HepG2 (cell line): Measurements from ENCODE around the gene HNRNPF. TPM values are rescaled to one million over a fixed set of nuclear protein-coding genes. Genes with fewer than 3 reads are reported as not detected.

ENCODE experiments used
- BRCA1 ChIP-seq: sonication (generic); formaldehyde crosslinking; IDR thresholded peaks from 2 replicates; pipeline ENCODE4 v1.4.0; 2020; ENCODE audit warnings: missing genetic modification reagents
- ELF3 ChIP-seq: IDR thresholded peaks from 2 replicates; pipeline ENCODE4 v1.6.1; 2016; ENCODE audit warnings: missing genetic modification reagents, missing compliant biosample characterization
- FOXA3 ChIP-seq: IDR thresholded peaks from 2 replicates; pipeline ENCODE4 v1.6.1; 2016; ENCODE audit warnings: missing genetic modification reagents, missing compliant biosample characterization
- IKZF4 ChIP-seq: sonication (generic); formaldehyde crosslinking; IDR thresholded peaks from 2 replicates; pipeline ENCODE4 v1.5.1; 2020; ENCODE audit warnings: borderline replicate concordance, mild to moderate bottlenecking, low read depth, missing genetic modification reagents; ENCODE audit errors: not compliant biosample characterization
- NFKB2 ChIP-seq: sonication (generic); formaldehyde crosslinking; IDR thresholded peaks from 2 replicates; pipeline ENCODE4 v1.4.0; 2020; ENCODE audit warnings: missing genetic modification reagents, borderline replicate concordance
- NR2F6 ChIP-seq, 2 experiments: IDR thresholded peaks; 2 replicates each; pipeline ENCODE4 v1.6.1; 2016; ENCODE audit warnings: antibody characterized with exemption in 1 of 2, mild to moderate bottlenecking in 1 of 2
- POLR2AphosphoS2 ChIP-seq: IDR thresholded peaks from 2 replicates; pipeline ENCODE4 v1.6.1; 2011; ENCODE audit warnings: low read depth, low read length, improper control_type of control experiment
- SIN3B ChIP-seq: fragments of 150-350 bp; IDR thresholded peaks from 2 replicates; pipeline ENCODE4 v1.6.1; 2014; ENCODE audit warnings: low read length
- SKI ChIP-seq: fragments of 450-650 bp; IDR thresholded peaks from one replicate; pipeline ENCODE4 v1.6.1; 2018; ENCODE audit warnings: mild to moderate bottlenecking; ENCODE audit not compliant: partially characterized antibody
- STAG1 ChIP-seq: sonication (generic); formaldehyde crosslinking; IDR thresholded peaks from 2 replicates; pipeline ENCODE4 v1.4.0; 2020; ENCODE audit warnings: missing genetic modification reagents
- TBL1XR1 ChIP-seq: fragments of 150-350 bp; IDR thresholded peaks from 2 replicates; pipeline ENCODE4 v1.6.1; 2014; ENCODE audit warnings: borderline replicate concordance, low read length; ENCODE audit not compliant: partially characterized antibody
- TFE3 ChIP-seq: IDR thresholded peaks from 2 replicates; pipeline ENCODE4 v1.6.1; 2016
- THRA ChIP-seq: sonication (generic); formaldehyde crosslinking; IDR thresholded peaks from 2 replicates; pipeline ENCODE4 v1.4.0; 2020; ENCODE audit warnings: missing genetic modification reagents, borderline replicate concordance
- TSC22D2 ChIP-seq: sonication (generic); formaldehyde crosslinking; IDR thresholded peaks from 2 replicates; pipeline ENCODE4 v1.5.1; 2020; ENCODE audit warnings: missing genetic modification reagents, mild to moderate bottlenecking, borderline replicate concordance
- ZFY ChIP-seq: sonication (generic); formaldehyde crosslinking; IDR thresholded peaks from 2 replicates; pipeline ENCODE4 v1.4.0; 2020; ENCODE audit warnings: missing genetic modification reagents
- ZNF354B ChIP-seq: sonication (generic); formaldehyde crosslinking; IDR thresholded peaks from 2 replicates; pipeline ENCODE4 v1.8.0; 2022; ENCODE audit warnings: mild to moderate bottlenecking, missing genetic modification reagents
- ZNF589 ChIP-seq: sonication (generic); formaldehyde crosslinking; conservative IDR thresholded peaks from 2 replicates; pipeline ENCODE4 v1.8.0; 2022; ENCODE audit warnings: mild to moderate bottlenecking, moderate library complexity, missing genetic modification reagents
- ZNF619 ChIP-seq: sonication (generic); formaldehyde crosslinking; IDR thresholded peaks from 2 replicates; pipeline ENCODE4 v1.4.0; 2020; ENCODE audit warnings: mild to moderate bottlenecking, missing genetic modification reagents
- ZNF768 ChIP-seq: sonication (generic); formaldehyde crosslinking; IDR thresholded peaks from 2 replicates; pipeline ENCODE4 v1.4.0; 2020; ENCODE audit warnings: missing genetic modification reagents
- ZNF816 ChIP-seq: sonication (generic); formaldehyde crosslinking; IDR thresholded peaks from 2 replicates; pipeline ENCODE4 v1.8.0; 2022; ENCODE audit warnings: missing genetic modification reagents, mild to moderate bottlenecking, borderline replicate concordance
- ZNF850 ChIP-seq: sonication (generic); formaldehyde crosslinking; conservative IDR thresholded peaks from 2 replicates; pipeline ENCODE4 v1.9.0; 2021; ENCODE audit warnings: mild to moderate bottlenecking, missing genetic modification reagents
- polyA plus RNA-seq, 8 experiments: library from polyadenylated mRNA; depleted of rRNA in 3 of 8; stranded (reverse) in 7 of 8; unstranded in 1 of 8; fragments of >200 nt; fragmentation: Illumina TruSeq in 4 of 8; extraction: Trizol in 4 of 8; gene quantifications; 2 replicates each; pipeline versions ENCODE4 v1.2.1 to v1.2.3, GENCODE V29; 2011 to 2016; ENCODE audit warnings: low read depth in 4 of 8, missing spikeins in 1 of 8, mixed read lengths in 1 of 8; ENCODE audit not compliant: insufficient read depth in 1 of 8
- total RNA-seq, 5 experiments: library from RNA; depleted of rRNA; stranded (reverse); fragments of >200 nt; fragmentation: Illumina TruSeq; extraction: Trizol; gene quantifications; 2 replicates each; pipeline ENCODE4 v1.2.3, GENCODE V29; 2016; ENCODE audit warnings: low read depth in 1 of 5
- TF ChIP-seq, protein P1 (sequence below): sonication (generic); formaldehyde crosslinking; IDR thresholded peaks from 2 replicates; pipeline ENCODE4 v1.5.0; 2020; ENCODE audit warnings: missing genetic modification reagents, mild to moderate bottlenecking, borderline replicate concordance
- TF ChIP-seq, protein P2 (sequence below): sonication (generic); formaldehyde crosslinking; IDR thresholded peaks from 2 replicates; pipeline ENCODE4 v1.5.0; 2020; ENCODE audit warnings: missing genetic modification reagents
- TF ChIP-seq, protein P3 (sequence below): sonication (generic); formaldehyde crosslinking; IDR thresholded peaks from 2 replicates; pipeline ENCODE4 v1.9.0; 2022; ENCODE audit warnings: missing genetic modification reagents, mild to moderate bottlenecking, borderline replicate concordance

The HNRNPF gene
- total and polyA plus RNA-seq, 2 of the 13 experiments (the other 11 are each of a cell fraction or from before 2014, with no cell fraction given): 166 to 308 TPM

- TF ChIP-seq NR2F6 (IDR thresholded peaks at IDR 0.05) (peak; percentile 71; the same call in 1 of the 2 replicates), NR2F6 (CRISPR knock-in tag; IDR thresholded peaks at IDR 0.05) (peak; percentile 95), SIN3B (no peak), IKZF4 (CRISPR knock-in tag) (peak; percentile 83), FOXA3 (peak; percentile 91), ZNF768 (CRISPR knock-in tag) (peak; percentile 74), TSC22D2 (peak; percentile 98), ZNF619 (0 out of 2 replicates have a peak, but pooled peaks have one; percentile 77), STAG1 (CRISPR knock-in tag) (peak; percentile 32), ZNF589 (CRISPR knock-in tag) (peak; percentile 98), TFE3 (peak; percentile 98), NFKB2 (CRISPR knock-in tag) (peak; percentile 100), ZNF816 (peak; percentile 61; the same call in 1 of the 2 replicates), BRCA1 (CRISPR knock-in tag) (peak; percentile 96), ZNF354B (peak; percentile 89; the same call in 1 of the 2 replicates), ELF3 (peak; percentile 94), POLR2AphosphoS2 (no peak), ZNF850 (no peak), THRA (peak; percentile 97), ZFY (peak; percentile 90), SKI (peak; percentile 56), TBL1XR1 (no peak)
- TF ChIP-seq, protein P1, sequence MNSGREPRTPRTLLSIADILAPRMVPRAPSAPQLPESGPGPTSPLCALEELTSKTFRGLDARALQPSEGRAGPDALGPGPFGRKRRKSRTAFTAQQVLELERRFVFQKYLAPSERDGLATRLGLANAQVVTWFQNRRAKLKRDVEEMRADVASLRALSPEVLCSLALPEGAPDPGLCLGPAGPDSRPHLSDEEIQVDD (CRISPR knock-in tag): peak; percentile 86; the same call in 1 of the 2 replicates
- TF ChIP-seq, protein P2, sequence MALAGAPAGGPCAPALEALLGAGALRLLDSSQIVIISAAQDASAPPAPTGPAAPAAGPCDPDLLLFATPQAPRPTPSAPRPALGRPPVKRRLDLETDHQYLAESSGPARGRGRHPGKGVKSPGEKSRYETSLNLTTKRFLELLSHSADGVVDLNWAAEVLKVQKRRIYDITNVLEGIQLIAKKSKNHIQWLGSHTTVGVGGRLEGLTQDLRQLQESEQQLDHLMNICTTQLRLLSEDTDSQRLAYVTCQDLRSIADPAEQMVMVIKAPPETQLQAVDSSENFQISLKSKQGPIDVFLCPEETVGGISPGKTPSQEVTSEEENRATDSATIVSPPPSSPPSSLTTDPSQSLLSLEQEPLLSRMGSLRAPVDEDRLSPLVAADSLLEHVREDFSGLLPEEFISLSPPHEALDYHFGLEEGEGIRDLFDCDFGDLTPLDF (CRISPR knock-in tag): peak; percentile 80
- TF ChIP-seq, protein P3, sequence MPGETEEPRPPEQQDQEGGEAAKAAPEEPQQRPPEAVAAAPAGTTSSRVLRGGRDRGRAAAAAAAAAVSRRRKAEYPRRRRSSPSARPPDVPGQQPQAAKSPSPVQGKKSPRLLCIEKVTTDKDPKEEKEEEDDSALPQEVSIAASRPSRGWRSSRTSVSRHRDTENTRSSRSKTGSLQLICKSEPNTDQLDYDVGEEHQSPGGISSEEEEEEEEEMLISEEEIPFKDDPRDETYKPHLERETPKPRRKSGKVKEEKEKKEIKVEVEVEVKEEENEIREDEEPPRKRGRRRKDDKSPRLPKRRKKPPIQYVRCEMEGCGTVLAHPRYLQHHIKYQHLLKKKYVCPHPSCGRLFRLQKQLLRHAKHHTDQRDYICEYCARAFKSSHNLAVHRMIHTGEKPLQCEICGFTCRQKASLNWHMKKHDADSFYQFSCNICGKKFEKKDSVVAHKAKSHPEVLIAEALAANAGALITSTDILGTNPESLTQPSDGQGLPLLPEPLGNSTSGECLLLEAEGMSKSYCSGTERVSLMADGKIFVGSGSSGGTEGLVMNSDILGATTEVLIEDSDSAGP: peak; percentile 94
Observed at GRCh38 chr10:43420369-43421200, 11.6 kb upstream of the HNRNPF start (continued).
